Astrocyte (in vitro differentiated cells and primary cell): ENCODE data around the gene FAM110A. TPM values are rescaled to one million over a fixed set of nuclear protein-coding genes. Genes with fewer than 3 reads are reported as not detected.

ENCODE experiments used
- DNase-seq: peaks from one replicate; pipeline ENCODE4 v3.0.0-alpha.2; 2010; ENCODE audit warnings: low read depth
- FAIRE-seq: peaks from 2 replicates; lab custom pipeline; 2011; peaks lifted over from hg19 to GRCh38; lab: Jason Lieb, UNC
- H2AFZ ChIP-seq: 2 replicates; pipeline ENCODE4 v1.6.0; 2012; ENCODE audit warnings: low read depth, low read length, inconsistent platforms
- H3K27ac ChIP-seq: 2 replicates; pipeline ENCODE4 v1.5.1; 2011; ENCODE audit warnings: low read depth, low read length, inconsistent platforms
- H3K27me3 ChIP-seq: 2 replicates; pipeline ENCODE4 v1.6.0; 2011; ENCODE audit warnings: low read length, inconsistent platforms; ENCODE audit not compliant: insufficient read depth
- H3K36me3 ChIP-seq: 2 replicates; pipeline ENCODE4 v1.5.1; 2011; ENCODE audit warnings: low read length, inconsistent platforms; ENCODE audit not compliant: insufficient read depth
- H3K4me1 ChIP-seq: 2 replicates; pipeline ENCODE4 v1.5.1; 2011; ENCODE audit warnings: low read length, inconsistent platforms; ENCODE audit not compliant: insufficient read depth
- H3K4me2 ChIP-seq: 2 replicates; pipeline ENCODE4 v1.6.0; 2012; ENCODE audit warnings: low read length, inconsistent platforms
- H3K4me3 ChIP-seq: 2 replicates; pipeline ENCODE4 v1.5.1; 2011; ENCODE audit warnings: low read depth, mild to moderate bottlenecking, low read length, inconsistent platforms; ENCODE audit not compliant: insufficient read depth
- H3K79me2 ChIP-seq: 2 replicates; pipeline ENCODE4 v1.6.0; 2012; ENCODE audit warnings: mild to moderate bottlenecking, low read length, inconsistent platforms; ENCODE audit not compliant: insufficient read depth
- H3K9ac ChIP-seq: 2 replicates; pipeline ENCODE4 v1.6.0; 2012; ENCODE audit warnings: mild to moderate bottlenecking, low read length, inconsistent platforms
- H3K9me3 ChIP-seq: 2 replicates; pipeline ENCODE4 v1.5.1; 2012; ENCODE audit warnings: low read depth, mild to moderate bottlenecking, low read length, inconsistent platforms; ENCODE audit not compliant: insufficient read depth
- H4K20me1 ChIP-seq: 2 replicates; pipeline ENCODE4 v1.6.0; 2012; ENCODE audit warnings: low read length, inconsistent platforms; ENCODE audit not compliant: insufficient read depth
- H3K27ac Mint-ChIP-seq: one replicate; pipeline ENCODE4 v1.8.0; 2021; ENCODE audit warnings: mild to moderate bottlenecking, mixed read lengths; ENCODE audit not compliant: unreplicated experiment
- H3K27me3 Mint-ChIP-seq: one replicate; pipeline ENCODE4 v1.8.0; 2021; ENCODE audit warnings: low read depth, mixed read lengths; ENCODE audit not compliant: unreplicated experiment
- H3K36me3 Mint-ChIP-seq: one replicate; pipeline ENCODE4 v1.8.0; 2021; ENCODE audit warnings: low read depth, mixed read lengths; ENCODE audit not compliant: unreplicated experiment
- H3K4me1 Mint-ChIP-seq: one replicate; pipeline ENCODE4 v1.8.0; 2021; ENCODE audit warnings: low read depth, mixed read lengths; ENCODE audit not compliant: unreplicated experiment
- H3K4me3 Mint-ChIP-seq: one replicate; pipeline ENCODE4 v1.8.0; 2021; ENCODE audit warnings: mild to moderate bottlenecking, moderate library complexity, mixed read lengths; ENCODE audit not compliant: unreplicated experiment
- H3K9me3 Mint-ChIP-seq: one replicate; pipeline ENCODE4 v1.8.0; 2021; ENCODE audit warnings: mild to moderate bottlenecking, mixed read lengths; ENCODE audit not compliant: unreplicated experiment
- CTCF ChIP-seq: IDR thresholded peaks from 2 replicates; pipeline ENCODE4 v1.5.1; 2011; ENCODE audit warnings: low read depth, mild to moderate bottlenecking, inconsistent platforms, low read length, moderate library complexity; ENCODE audit not compliant: insufficient read depth
- EZH2 ChIP-seq: IDR thresholded peaks from 2 replicates; pipeline ENCODE4 v1.6.1; 2012; ENCODE audit warnings: mild to moderate bottlenecking, low read length, inconsistent platforms; ENCODE audit not compliant: insufficient read depth
- total RNA-seq: library from RNA; stranded (reverse); gene quantifications from 2 replicates; pipeline ENCODE4 v1.2.1, GENCODE V29; 2021

FAM110A gene
- total RNA-seq, 1 donor from 2014 or later: 1.4 TPM

GRCh38 chr20:813390-813789, 20.1 kb upstream of the FAM110A start:
- Histone ChIP-seq H3K4me2 (no peak overlapping the region), H3K9ac (no peak overlapping the region), H3K36me3 (no peaks in the 10 kb centered on the region), H3K27ac (no peak overlapping the region), H3K4me3 (no peak overlapping the region), H3K4me1 (no peaks in the 10 kb centered on the region), H4K20me1 (no peaks in the 10 kb centered on the region), H3K79me2 (no peaks in the 10 kb centered on the region), H3K9me3 (no peaks in the 10 kb centered on the region), H3K27me3 (no peaks in the 10 kb centered on the region), H2AFZ (no peak overlapping the region)
- Mint-ChIP-seq H3K36me3 (no peaks in the 10 kb centered on the region), H3K4me1 (no peaks in the 10 kb centered on the region), H3K27me3 (peaks cover 15% of the 10 kb centered on the region), H3K9me3 (peaks cover 2% of the 10 kb centered on the region), H3K4me3 (no peak overlapping the region), H3K27ac (no peak overlapping the region)
- no peak for TF ChIP-seq EZH2
- no peak for FAIRE-seq
- DNase-seq: no peak

GRCh38 chr20:815226-815625, 18.3 kb upstream of the FAM110A start:
- TF ChIP-seq CTCF (no peak), EZH2 (no peak)
- H3K27me3 ChIP-seq: no peaks in the 10 kb centered on the region
- Mint-ChIP-seq H3K36me3 (no peaks in the 10 kb centered on the region), H3K27ac (no peak overlapping the region), H3K4me1 (no peaks in the 10 kb centered on the region), H3K27me3 (peaks cover 24% of the 10 kb centered on the region), H3K4me3 (no peak overlapping the region), H3K9me3 (peaks cover 6% of the 10 kb centered on the region)
- FAIRE-seq (no peak), DNase-seq (no peak)
- H3K4me1 ChIP-seq: no peaks in the 10 kb centered on the region
- H2AFZ ChIP-seq: no peak overlapping the region
- no peaks in the 10 kb centered on the region for H3K9me3 ChIP-seq
- no peaks in the 10 kb centered on the region for H3K36me3 ChIP-seq
- H4K20me1 ChIP-seq: no peaks in the 10 kb centered on the region
- no peak overlapping the region for H3K4me3 ChIP-seq
- H3K9ac ChIP-seq: no peak overlapping the region
- no peaks in the 10 kb centered on the region for H3K79me2 ChIP-seq
- H3K4me2 ChIP-seq: no peak overlapping the region
- H3K27ac ChIP-seq: no peak overlapping the region

GRCh38 chr20:815914-816606, 17.5 kb upstream of the FAM110A start:
- FAIRE-seq: peak; percentile 63

More at GRCh38 chr20:815914-816606, 17.5 kb upstream of the FAM110A start:
- no peaks in the 10 kb centered on the region for H3K4me1 ChIP-seq
- peaks cover 6% of the 10 kb centered on the region for H3K9me3 Mint-ChIP-seq
- DNase-seq: peak; percentile 18
- no peak overlapping the region for H2AFZ ChIP-seq
- H3K9ac ChIP-seq: no peak overlapping the region
- H3K27me3 ChIP-seq: no peaks in the 10 kb centered on the region
- no peaks in the 10 kb centered on the region for H3K36me3 ChIP-seq
- H3K9me3 ChIP-seq: no peaks in the 10 kb centered on the region
- H3K27ac ChIP-seq: no peak overlapping the region
- H3K27me3 Mint-ChIP-seq: peaks cover 27% of the 10 kb centered on the region
- no peak overlapping the region for H3K27ac Mint-ChIP-seq
- no peak overlapping the region for H3K4me3 ChIP-seq
- no peak overlapping the region for H3K4me3 Mint-ChIP-seq
- H3K4me1 Mint-ChIP-seq: no peaks in the 10 kb centered on the region
- no peaks in the 10 kb centered on the region for H3K79me2 ChIP-seq
- H3K4me2 ChIP-seq: no peak overlapping the region
- no peaks in the 10 kb centered on the region for H3K36me3 Mint-ChIP-seq
- peak; percentile 91 for TF ChIP-seq CTCF
- no peak for TF ChIP-seq EZH2
- H4K20me1 ChIP-seq: no peaks in the 10 kb centered on the region
